Measurements from ENCODE around the gene XRCC3. TPM values are rescaled to one million over a fixed set of nuclear protein-coding genes. Genes with fewer than 3 reads are reported as not detected.

XRCC3 gene
- total and polyA plus RNA-seq, 2 donors (not counting 3 experiments of a cell fraction or from before 2014, with no cell fraction given) = 13.6 to 27.2 TPM

DNA sequence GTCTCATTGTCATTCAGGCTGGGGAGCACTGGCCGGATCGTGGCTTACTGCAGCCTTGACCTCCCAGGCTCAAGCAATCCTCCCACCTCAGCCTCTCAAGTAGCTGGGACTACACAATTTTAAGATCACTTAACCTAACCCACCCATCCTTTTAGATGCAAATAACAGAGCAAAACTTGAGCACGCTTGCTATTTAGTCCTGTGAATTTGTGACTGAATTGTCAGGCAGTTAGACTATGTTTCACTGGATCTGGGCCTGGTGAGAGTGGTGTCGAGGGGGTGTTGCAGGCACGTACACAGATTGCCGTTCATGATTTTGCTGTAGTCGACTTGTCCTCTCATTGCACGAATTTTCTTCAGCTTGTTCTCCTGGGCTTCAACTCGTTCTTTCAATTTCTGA lies 38.5 kb upstream of the XRCC3 start:
- dilution Hi-C loops (cut with MboI; ENCODE audit: extremely low pct_ligation_motif_present, low sequenced_read_pairs) = no loop called here
- H4K20me1 ChIP-seq (replicated peaks; ENCODE audit: control insufficient read depth, extremely low read depth, insufficient read depth, low read length) = no peaks in the 10 kb centered on the region
- H3K9me3 ChIP-seq (replicated peaks; ENCODE audit: control insufficient read depth, insufficient read depth, low read length) = no peaks in the 10 kb centered on the region
- intact Hi-C loops (cut with micrococcal nuclease) = no loop called here
- ChIA-PET POLR2A (no interaction called here), CTCF (interaction anchor here (1.0 to 1.3 kb wide), 4 partner anchors 21 to 147 kb away, joined by 3 to 5 read pairs (median 4); no protein-coding TSS in a partner anchor)
- H3K4me1 ChIP-seq (ENCODE audit: control insufficient read depth, extremely low read depth, insufficient read depth, low read length) = peaks cover 38% of the 10 kb centered on the region
- H3K9ac ChIP-seq (replicated peaks; ENCODE audit: extremely low read depth, insufficient read depth, low read length) = no peak overlapping the region
- no peak overlapping the region for H2AFZ ChIP-seq (ENCODE audit: low read depth, low read length)
- no peaks in the 10 kb centered on the region for H3K36me3 ChIP-seq (ENCODE audit: control insufficient read depth in 2 of 2, extremely low read depth in 1 of 2, insufficient read depth in 2 of 2, low read length in 2 of 2)
- H3K79me2 ChIP-seq (ENCODE audit: control insufficient read depth, insufficient read depth, low read length) = no peaks in the 10 kb centered on the region
- no peak for DNase-seq (ENCODE audit: low read depth, low spot score)
- no peak for FAIRE-seq
- no peaks in the 10 kb centered on the region for H3K9me1 ChIP-seq (replicated peaks; ENCODE audit: control insufficient read depth, extremely low read depth, insufficient read depth, low read length)
- H3K27me3 ChIP-seq (ENCODE audit: control insufficient read depth in 2 of 2, insufficient read depth in 2 of 2, low read length in 2 of 2) = no peaks in the 10 kb centered on the region
- BruUV-seq (replicated peaks) = no TSS peak
- TF ChIP-seq MYC (IDR thresholded peaks at IDR 0.05; ENCODE audit: low read depth, low read length) (no peak), EZH2 (IDR thresholded peaks at IDR 0.05; ENCODE audit: borderline replicate concordance, low read depth, low read length, severe bottlenecking) (no peak), FOS (IDR thresholded peaks at IDR 0.05; ENCODE audit: borderline replicate concordance, insufficient read depth, low read length) (no peak), GATA2 (IDR thresholded peaks at IDR 0.05; ENCODE audit: insufficient read depth, insufficient read length, low read depth, low read length) (no peak), JUN (IDR thresholded peaks at IDR 0.05; ENCODE audit: borderline replicate concordance, insufficient read depth, insufficient read length, low read depth) (no peak), POLR2AphosphoS5 (IDR thresholded peaks at IDR 0.05; ENCODE audit: insufficient read depth, low read depth, low read length) (no peak), POLR2A (IDR thresholded peaks at IDR 0.05; ENCODE audit: low read depth, low read length) (no peak)
- TF ChIP-seq, protein P1, sequence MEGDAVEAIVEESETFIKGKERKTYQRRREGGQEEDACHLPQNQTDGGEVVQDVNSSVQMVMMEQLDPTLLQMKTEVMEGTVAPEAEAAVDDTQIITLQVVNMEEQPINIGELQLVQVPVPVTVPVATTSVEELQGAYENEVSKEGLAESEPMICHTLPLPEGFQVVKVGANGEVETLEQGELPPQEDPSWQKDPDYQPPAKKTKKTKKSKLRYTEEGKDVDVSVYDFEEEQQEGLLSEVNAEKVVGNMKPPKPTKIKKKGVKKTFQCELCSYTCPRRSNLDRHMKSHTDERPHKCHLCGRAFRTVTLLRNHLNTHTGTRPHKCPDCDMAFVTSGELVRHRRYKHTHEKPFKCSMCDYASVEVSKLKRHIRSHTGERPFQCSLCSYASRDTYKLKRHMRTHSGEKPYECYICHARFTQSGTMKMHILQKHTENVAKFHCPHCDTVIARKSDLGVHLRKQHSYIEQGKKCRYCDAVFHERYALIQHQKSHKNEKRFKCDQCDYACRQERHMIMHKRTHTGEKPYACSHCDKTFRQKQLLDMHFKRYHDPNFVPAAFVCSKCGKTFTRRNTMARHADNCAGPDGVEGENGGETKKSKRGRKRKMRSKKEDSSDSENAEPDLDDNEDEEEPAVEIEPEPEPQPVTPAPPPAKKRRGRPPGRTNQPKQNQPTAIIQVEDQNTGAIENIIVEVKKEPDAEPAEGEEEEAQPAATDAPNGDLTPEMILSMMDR (IDR thresholded peaks at IDR 0.05; ENCODE audit: extremely low read depth in 1 of 2, insufficient read depth in 1 of 2, low read depth in 1 of 2, low read length in 2 of 2) = no peak
- TF ChIP-seq, protein P2, sequence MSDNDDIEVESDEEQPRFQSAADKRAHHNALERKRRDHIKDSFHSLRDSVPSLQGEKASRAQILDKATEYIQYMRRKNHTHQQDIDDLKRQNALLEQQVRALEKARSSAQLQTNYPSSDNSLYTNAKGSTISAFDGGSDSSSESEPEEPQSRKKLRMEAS (IDR thresholded peaks at IDR 0.05; ENCODE audit: insufficient read depth, insufficient read length) = no peak
- no peak overlapping the region for H3K4me3 ChIP-seq (replicated peaks in 1 of 3; ENCODE audit: insufficient read depth in 1 of 3, low read depth in 1 of 3, low read length in 3 of 3)
- no peak overlapping the region for H3K27ac ChIP-seq (ENCODE audit: insufficient read depth, low read depth, low read length)
- no peak overlapping the region for H3K4me2 ChIP-seq (ENCODE audit: insufficient read depth, low read length)

Data from endothelial cell of umbilical vein (primary cell).